UCSD-AML1 (cell line): Measurements from ENCODE around the gene TLE5.
"Not testable (repeated sequence)": the region's sequence is repeated elsewhere in the genome, so short reads cannot be mapped to it uniquely, and the experiment has no call there.

Source experiments
- DNase-seq: peaks from one replicate; lab custom pipeline; 2025; ENCODE audit not compliant: unreplicated experiment; lab: John Stamatoyannopoulos, UW

The TLE5 gene

GRCh38 chr19:3096902-3097326 lies 34.6 kb upstream of the TLE5 start:
- no peak for DNase-seq

- DNase-seq: no peak
Observed at GRCh38 chr19:3096267-3096901, 34.1 kb upstream of the TLE5 start.

GRCh38 chr19:3095441-3096191 lies 33.3 kb upstream of the TLE5 start:
- no peak for DNase-seq

GRCh38 chr19:3094601-3095440 lies 32.5 kb upstream of the TLE5 start:
- no peak for DNase-seq

GRCh38 chr19:3089299-3089855 lies 27.1 kb upstream of the TLE5 start:
- DNase-seq: not testable (repeated sequence)

- no peak for DNase-seq
Observed at GRCh38 chr19:3087769-3088168, 25.5 kb upstream of the TLE5 start.

- no peak for DNase-seq
Observed at GRCh38 chr19:3084943-3085342, 22.6 kb upstream of the TLE5 start.

- DNase-seq: no peak
Observed at GRCh38 chr19:3083964-3084363, 21.7 kb upstream of the TLE5 start.

GRCh38 chr19:3082331-3082730 lies 20.0 kb upstream of the TLE5 start:
- DNase-seq: no peak

GRCh38 chr19:3080286-3080685 lies 18.0 kb upstream of the TLE5 start:
- no peak for DNase-seq

- DNase-seq: no peak
Observed at GRCh38 chr19:3079578-3079977, 17.3 kb upstream of the TLE5 start.

GRCh38 chr19:3075605-3076431 lies 13.5 kb upstream of the TLE5 start:
- DNase-seq: peak; percentile 50

GRCh38 chr19:3073931-3074595 lies 11.8 kb upstream of the TLE5 start:
- DNase-seq: peak; percentile 21

GRCh38 chr19:3073159-3073563 lies 10.9 kb upstream of the TLE5 start:
- DNase-seq: no peak

- no peak for DNase-seq
Observed at GRCh38 chr19:3071768-3072167, 9.5 kb upstream of the TLE5 start.

- no peak for DNase-seq
Observed at GRCh38 chr19:3068071-3068470, 5.8 kb upstream of the TLE5 start.

- no peak for DNase-seq
Observed at GRCh38 chr19:3067563-3067962, 5.3 kb upstream of the TLE5 start.

GRCh38 chr19:3066482-3067049 lies 4.3 kb upstream of the TLE5 start:
- DNase-seq: no peak

GRCh38 chr19:3065675-3066357 lies 3.5 kb upstream of the TLE5 start:
- DNase-seq: no peak
